DND-41 (cell line): ENCODE measurements around the gene BPIFB4.

Experiments
- ATAC-seq: fragments of 200-7000 bp; cut with Tn5 transposase; 3 replicates; pipeline ENCODE4 v1.9.1; 2021; ENCODE audit warnings: low read depth; ENCODE audit not compliant: insufficient read depth
- DNase-seq: peaks from one replicate; pipeline ENCODE4 v3.0.0-alpha.2; 2020
- H2AFZ ChIP-seq: 2 replicates; pipeline ENCODE4 v1.6.0; 2012; ENCODE audit warnings: low read depth, low read length
- H3K27ac ChIP-seq: 2 replicates; pipeline ENCODE4 v1.5.1; 2012; ENCODE audit warnings: low read length, inconsistent platforms
- H3K27me3 ChIP-seq: fragments of 200-600 bp; sonication (generic); 2 replicates; pipeline ENCODE4 v1.6.0; 2012; ENCODE audit warnings: low read length, mild to moderate bottlenecking, inconsistent platforms; ENCODE audit not compliant: insufficient read depth, poor library complexity
- H3K36me3 ChIP-seq: 2 replicates; pipeline ENCODE4 v1.5.1; 2012; ENCODE audit warnings: low read length, inconsistent platforms; ENCODE audit not compliant: insufficient read depth
- H3K4me1 ChIP-seq: 2 replicates; pipeline ENCODE4 v1.5.1; 2012; ENCODE audit warnings: mild to moderate bottlenecking, low read length; ENCODE audit not compliant: insufficient read depth
- H3K4me2 ChIP-seq: 2 replicates; pipeline ENCODE4 v1.6.0; 2012; ENCODE audit warnings: mild to moderate bottlenecking, moderate library complexity, low read length, inconsistent platforms; ENCODE audit not compliant: insufficient read depth
- H3K4me3 ChIP-seq, 2 experiments: fragments of 200-600 bp in 1 of 2; shearing (Covaris generic) in 1 of 2; 2 replicates each; pipeline ENCODE4 v1.5.1; 2012 to 2016; ENCODE audit warnings: inconsistent platforms in 2 of 2, low read length in 2 of 2, mild to moderate bottlenecking in 2 of 2, low read depth in 1 of 2, moderate library complexity in 1 of 2
- H3K79me2 ChIP-seq: 2 replicates; pipeline ENCODE4 v1.6.0; 2012; ENCODE audit warnings: low read length, inconsistent platforms; ENCODE audit not compliant: insufficient read depth
- H3K9ac ChIP-seq: 2 replicates; pipeline ENCODE4 v1.6.0; 2012; ENCODE audit warnings: low read depth, mild to moderate bottlenecking, inconsistent platforms, low read length, moderate library complexity
- H3K9me3 ChIP-seq: 2 replicates; pipeline ENCODE4 v1.5.1; 2012; ENCODE audit warnings: low read length, moderate library complexity, mild to moderate bottlenecking, inconsistent platforms; ENCODE audit not compliant: insufficient read depth, severe bottlenecking
- H4K20me1 ChIP-seq: 2 replicates; pipeline ENCODE4 v1.6.0; 2012; ENCODE audit warnings: low read length; ENCODE audit not compliant: insufficient read depth
- EZH2 ChIP-seq: IDR thresholded peaks from 3 replicates; pipeline ENCODE4 v1.6.1; 2012; ENCODE audit warnings: borderline replicate concordance, low read depth, mild to moderate bottlenecking, moderate library complexity, low read length, inconsistent platforms; ENCODE audit not compliant: severe bottlenecking
- TF ChIP-seq, protein P1 (sequence below): IDR thresholded peaks from 2 replicates; pipeline ENCODE4 v1.5.1; 2012; ENCODE audit warnings: borderline replicate concordance, low read length, moderate library complexity, mild to moderate bottlenecking; ENCODE audit not compliant: poor library complexity, severe bottlenecking; ENCODE audit errors: extremely low read depth

BPIFB4 gene

DNA sequence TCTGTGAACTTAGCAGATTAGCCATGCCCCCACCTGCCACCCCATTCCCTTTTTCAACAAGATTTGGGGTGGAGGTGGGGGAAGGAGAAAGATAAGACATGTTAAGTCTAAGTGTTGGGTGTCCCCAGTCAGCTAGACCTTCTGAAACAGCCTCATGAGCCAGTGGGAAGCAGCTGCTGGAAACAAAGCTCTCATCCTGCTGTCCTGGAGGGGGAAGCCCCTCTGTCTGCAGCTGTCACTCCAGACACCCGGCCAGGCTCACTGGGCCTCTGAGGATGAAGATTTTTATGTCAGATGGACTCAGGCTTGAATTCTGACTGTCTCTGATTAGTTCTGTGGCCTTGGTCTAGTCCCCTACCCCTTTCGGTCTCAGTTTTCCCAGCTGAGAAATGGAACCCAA is 24.7 kb upstream of the BPIFB4 start:
- Histone ChIP-seq H2AFZ (no peak overlapping the region), H3K4me1 (no peaks in the 10 kb centered on the region), H3K27me3 (no peaks in the 10 kb centered on the region), H3K27ac (no peak overlapping the region), H3K9me3 (no peaks in the 10 kb centered on the region), H3K9ac (no peak overlapping the region), H3K4me2 (no peak overlapping the region), H4K20me1 (no peaks in the 10 kb centered on the region), H3K36me3 (no peaks in the 10 kb centered on the region), H3K4me3 (no peak overlapping the region), H3K79me2 (no peaks in the 10 kb centered on the region)
- TF ChIP-seq, protein P1, sequence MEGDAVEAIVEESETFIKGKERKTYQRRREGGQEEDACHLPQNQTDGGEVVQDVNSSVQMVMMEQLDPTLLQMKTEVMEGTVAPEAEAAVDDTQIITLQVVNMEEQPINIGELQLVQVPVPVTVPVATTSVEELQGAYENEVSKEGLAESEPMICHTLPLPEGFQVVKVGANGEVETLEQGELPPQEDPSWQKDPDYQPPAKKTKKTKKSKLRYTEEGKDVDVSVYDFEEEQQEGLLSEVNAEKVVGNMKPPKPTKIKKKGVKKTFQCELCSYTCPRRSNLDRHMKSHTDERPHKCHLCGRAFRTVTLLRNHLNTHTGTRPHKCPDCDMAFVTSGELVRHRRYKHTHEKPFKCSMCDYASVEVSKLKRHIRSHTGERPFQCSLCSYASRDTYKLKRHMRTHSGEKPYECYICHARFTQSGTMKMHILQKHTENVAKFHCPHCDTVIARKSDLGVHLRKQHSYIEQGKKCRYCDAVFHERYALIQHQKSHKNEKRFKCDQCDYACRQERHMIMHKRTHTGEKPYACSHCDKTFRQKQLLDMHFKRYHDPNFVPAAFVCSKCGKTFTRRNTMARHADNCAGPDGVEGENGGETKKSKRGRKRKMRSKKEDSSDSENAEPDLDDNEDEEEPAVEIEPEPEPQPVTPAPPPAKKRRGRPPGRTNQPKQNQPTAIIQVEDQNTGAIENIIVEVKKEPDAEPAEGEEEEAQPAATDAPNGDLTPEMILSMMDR, result no peak
- no peak for TF ChIP-seq EZH2
- no peak for DNase-seq
- ATAC-seq, result no peak

DNA sequence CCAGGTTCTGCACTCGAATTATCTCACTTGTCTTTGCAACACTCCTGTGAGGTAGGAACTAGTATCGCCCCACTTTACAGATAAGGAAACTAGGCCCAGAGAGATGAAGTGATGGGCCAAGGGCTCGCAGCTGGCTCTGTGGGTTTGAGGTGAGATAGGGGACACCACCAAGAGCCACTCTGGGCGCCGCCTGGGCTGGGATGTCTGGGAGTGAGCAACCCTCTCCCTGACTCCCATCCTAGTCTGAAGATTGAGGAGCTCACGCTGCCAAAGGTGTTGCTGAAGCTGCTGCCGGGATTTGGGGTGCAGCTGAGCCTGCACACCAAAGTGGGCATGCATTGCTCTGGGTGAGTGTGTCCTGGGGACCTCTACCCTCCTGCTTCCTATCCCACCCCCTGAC is 20.3 kb upstream of the BPIFB4 start:
- H3K9me3 ChIP-seq, result no peaks in the 10 kb centered on the region
- H3K4me1 ChIP-seq, result no peaks in the 10 kb centered on the region
- H3K4me3 ChIP-seq, result no peak overlapping the region
- DNase-seq (no peak), ATAC-seq (no peak)
- H2AFZ ChIP-seq, result no peak overlapping the region
- no peak overlapping the region for H3K9ac ChIP-seq
- H3K27ac ChIP-seq, result no peak overlapping the region
- H4K20me1 ChIP-seq, result no peaks in the 10 kb centered on the region
- H3K79me2 ChIP-seq, result no peaks in the 10 kb centered on the region
- no peak for TF ChIP-seq EZH2
- TF ChIP-seq, protein P1, result no peak
- H3K27me3 ChIP-seq, result no peaks in the 10 kb centered on the region
- no peak overlapping the region for H3K4me2 ChIP-seq
- no peaks in the 10 kb centered on the region for H3K36me3 ChIP-seq

DNA sequence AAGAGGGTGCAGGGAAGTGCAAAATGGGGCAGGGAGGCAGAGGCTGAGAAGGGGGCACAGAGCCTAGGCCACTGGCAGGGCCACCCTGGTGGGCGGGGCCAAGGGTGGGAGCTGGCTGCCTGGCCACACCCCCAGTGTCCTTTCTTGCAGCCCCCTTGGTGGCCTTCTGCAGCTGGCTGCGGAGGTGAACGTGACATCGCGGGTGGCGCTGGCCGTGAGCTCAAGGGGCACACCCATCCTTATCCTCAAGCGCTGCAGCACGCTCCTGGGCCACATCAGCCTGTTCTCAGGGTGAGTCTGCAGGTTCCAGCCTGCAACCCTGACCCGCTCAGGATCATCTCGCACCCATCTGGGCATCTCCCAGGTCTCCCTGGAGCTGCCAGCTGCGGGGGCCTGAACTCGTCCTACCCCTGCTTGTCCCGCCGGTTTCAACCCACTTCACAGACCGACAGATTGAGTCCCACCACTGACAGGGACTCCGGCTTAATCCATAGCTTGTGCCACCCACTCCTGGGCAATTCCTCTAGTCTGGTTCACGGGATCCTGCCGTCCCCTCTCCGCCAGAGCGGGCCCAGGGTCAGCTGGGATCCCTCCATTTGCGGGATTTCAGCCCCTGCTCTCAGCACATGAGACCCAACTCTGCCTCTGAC is 19.6 kb upstream of the BPIFB4 start:
- no peak overlapping the region for H3K4me3 ChIP-seq
- no peaks in the 10 kb centered on the region for H3K27me3 ChIP-seq
- no peaks in the 10 kb centered on the region for H3K9me3 ChIP-seq
- no peaks in the 10 kb centered on the region for H3K79me2 ChIP-seq
- no peak for ATAC-seq
- no peaks in the 10 kb centered on the region for H4K20me1 ChIP-seq
- DNase-seq, result no peak
- no peak overlapping the region for H3K9ac ChIP-seq
- no peaks in the 10 kb centered on the region for H3K36me3 ChIP-seq
- no peak overlapping the region for H2AFZ ChIP-seq
- no peak overlapping the region for H3K27ac ChIP-seq
- H3K4me1 ChIP-seq, result no peaks in the 10 kb centered on the region
- H3K4me2 ChIP-seq, result no peak overlapping the region
- no peak for TF ChIP-seq EZH2
- TF ChIP-seq, protein P1, result no peak

DNA sequence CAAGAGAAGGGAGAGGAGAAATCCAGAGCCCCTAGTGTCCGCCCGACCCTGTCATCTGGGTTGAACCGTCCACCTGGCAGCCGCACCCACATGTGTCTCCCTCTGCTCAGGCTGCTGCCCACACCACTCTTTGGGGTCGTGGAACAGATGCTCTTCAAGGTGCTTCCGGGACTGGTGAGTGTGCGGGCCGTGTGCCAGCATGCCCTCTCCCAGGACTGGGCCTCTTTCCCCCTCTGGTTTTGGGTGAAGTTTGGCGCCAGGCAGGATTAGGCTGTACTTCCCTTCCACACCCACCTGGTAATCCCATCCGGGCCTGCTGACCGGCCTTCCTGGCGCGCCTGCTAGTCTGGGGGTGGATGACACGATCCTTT is 17.8 kb upstream of the BPIFB4 start:
- ATAC-seq, result no peak
- Histone ChIP-seq H3K36me3 (no peaks in the 10 kb centered on the region), H3K9ac (no peak overlapping the region), H3K79me2 (no peaks in the 10 kb centered on the region), H4K20me1 (no peaks in the 10 kb centered on the region), H3K9me3 (no peaks in the 10 kb centered on the region), H3K27me3 (no peaks in the 10 kb centered on the region), H3K4me1 (no peaks in the 10 kb centered on the region), H2AFZ (no peak overlapping the region), H3K27ac (no peak overlapping the region), H3K4me2 (no peak overlapping the region), H3K4me3 (no peak overlapping the region)
- TF ChIP-seq, protein P1, result no peak
- TF ChIP-seq EZH2, result no peak
- no peak for DNase-seq
